ENCODE data around the gene SCNN1A. TPM values are rescaled to one million over a fixed set of nuclear protein-coding genes. Genes with fewer than 3 reads are reported as not detected.

SCNN1A gene
- total RNA-seq, 2 experiments from 2014 or later = 0.35 to 1.0 TPM

DNA sequence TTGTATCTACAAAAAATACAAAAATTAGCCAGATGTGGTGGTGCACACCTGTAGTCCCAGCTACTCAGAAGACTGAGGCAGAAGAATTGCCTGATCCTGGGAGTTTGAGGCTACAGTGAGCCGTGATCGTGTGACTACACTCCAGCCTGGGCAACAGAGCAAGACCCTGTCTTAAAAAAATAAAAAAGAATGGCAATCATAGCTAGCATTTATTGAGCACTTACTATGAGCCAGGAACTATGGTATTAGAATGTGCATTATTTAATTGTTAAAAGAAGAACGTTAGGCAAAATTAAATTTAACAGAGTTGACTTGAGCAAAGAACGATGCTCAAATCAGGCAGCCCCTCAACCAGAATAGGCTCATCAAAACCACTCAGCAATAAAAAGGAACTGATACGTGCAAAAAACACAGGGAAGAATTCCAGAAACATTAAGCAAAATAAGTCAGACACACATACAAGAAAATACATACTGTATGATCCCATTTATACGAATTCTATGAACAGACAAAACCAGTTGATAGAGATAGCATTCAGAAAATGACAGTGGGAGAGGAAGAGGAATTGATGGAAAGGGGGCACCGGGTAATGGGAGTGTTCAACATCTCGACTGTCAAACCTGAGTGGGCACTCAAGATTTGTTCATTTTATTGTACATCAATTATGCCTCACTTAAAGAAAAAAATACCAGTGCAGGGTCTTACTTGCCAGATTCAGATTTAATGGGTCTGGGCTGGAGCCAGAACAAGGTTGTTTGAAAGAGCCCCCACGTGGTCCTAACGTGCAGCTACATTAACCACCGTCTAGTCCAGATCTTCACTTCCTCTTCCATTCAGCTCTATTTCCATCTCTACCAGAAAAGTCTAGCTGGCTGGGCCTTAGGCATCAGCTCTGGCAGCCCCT lies 8.0 kb downstream of the SCNN1A start:
- Histone ChIP-seq H2AFZ (ENCODE audit: low read length) (peak overlapping the region; percentile 74), H3K4me2 (ENCODE audit: low read length) (peak overlapping the region; percentile 25), H3K9me3 (ENCODE audit: low read length) (no peaks in the 10 kb centered on the region), H3K79me2 (ENCODE audit: insufficient read depth, low read depth, low read length) (no peaks in the 10 kb centered on the region), H3K27ac (ENCODE audit: low read depth, low read length, poor library complexity, severe bottlenecking) (peak overlapping the region; percentile 65), H3K9me2 (ENCODE audit: insufficient read depth, low read length) (no peaks in the 10 kb centered on the region), H4K20me1 (ENCODE audit: insufficient read depth, low read length) (no peaks in the 10 kb centered on the region), H3K36me3 (ENCODE audit: insufficient read depth, low read length) (no peaks in the 10 kb centered on the region), H3K4me3 (ENCODE audit: low read depth, low read length, poor library complexity, severe bottlenecking) (no peak overlapping the region), H3K4me1 (ENCODE audit: insufficient read depth, low read length, poor library complexity, severe bottlenecking) (peaks cover 33% of the 10 kb centered on the region)
- no TSS peak for BruUV-seq (replicated peaks)
- ChIA-PET CTCF (ENCODE audit: unreplicated experiment) (interaction anchor here (0.6 to 2.1 kb wide), 9 partner anchors 12 to 98 kb away, joined by 3 to 9 read pairs (median 3); partner anchors contain the start of gene TNFRSF1A), POLR2A (interaction anchor here (0.6 to 1.7 kb wide), 14 partner anchors 9 to 1699 kb away, joined by 3 to 8 read pairs (median 3); partner anchors contain the start of gene TNFRSF1A)
- intact Hi-C loops (cut with micrococcal nuclease; ENCODE audit: unreplicated experiment) = loop anchor here (1.0 kb wide), 2 partner anchors 32 to 44 kb away; no protein-coding TSS in a partner anchor
- DNase-seq (ENCODE audit: low spot score) = peak; percentile 87
- TF ChIP-seq, protein P1, sequence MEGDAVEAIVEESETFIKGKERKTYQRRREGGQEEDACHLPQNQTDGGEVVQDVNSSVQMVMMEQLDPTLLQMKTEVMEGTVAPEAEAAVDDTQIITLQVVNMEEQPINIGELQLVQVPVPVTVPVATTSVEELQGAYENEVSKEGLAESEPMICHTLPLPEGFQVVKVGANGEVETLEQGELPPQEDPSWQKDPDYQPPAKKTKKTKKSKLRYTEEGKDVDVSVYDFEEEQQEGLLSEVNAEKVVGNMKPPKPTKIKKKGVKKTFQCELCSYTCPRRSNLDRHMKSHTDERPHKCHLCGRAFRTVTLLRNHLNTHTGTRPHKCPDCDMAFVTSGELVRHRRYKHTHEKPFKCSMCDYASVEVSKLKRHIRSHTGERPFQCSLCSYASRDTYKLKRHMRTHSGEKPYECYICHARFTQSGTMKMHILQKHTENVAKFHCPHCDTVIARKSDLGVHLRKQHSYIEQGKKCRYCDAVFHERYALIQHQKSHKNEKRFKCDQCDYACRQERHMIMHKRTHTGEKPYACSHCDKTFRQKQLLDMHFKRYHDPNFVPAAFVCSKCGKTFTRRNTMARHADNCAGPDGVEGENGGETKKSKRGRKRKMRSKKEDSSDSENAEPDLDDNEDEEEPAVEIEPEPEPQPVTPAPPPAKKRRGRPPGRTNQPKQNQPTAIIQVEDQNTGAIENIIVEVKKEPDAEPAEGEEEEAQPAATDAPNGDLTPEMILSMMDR (conservative IDR thresholded peaks at IDR 0.05; ENCODE audit: low read length) = peak; percentile 82
- no peak for TF ChIP-seq EZH2phosphoT487 (IDR thresholded peaks at IDR 0.05; ENCODE audit: borderline replicate concordance, low read depth, low read length)

DNA sequence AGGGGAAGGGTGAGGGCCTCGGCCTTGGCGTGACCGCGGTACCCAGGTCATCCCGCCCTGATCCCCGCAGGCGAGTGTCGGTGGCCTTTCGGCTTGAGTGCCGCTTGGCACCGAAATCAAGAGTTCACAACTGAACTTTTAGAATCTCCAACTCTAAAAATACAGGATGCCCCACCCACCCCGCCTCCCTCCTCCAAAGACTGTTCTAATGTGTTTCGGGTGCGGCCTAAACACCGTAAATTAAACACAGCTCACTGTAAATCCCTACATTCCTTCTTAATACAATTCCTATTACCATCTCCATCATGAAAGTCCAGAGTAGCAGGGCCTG lies 11.4 kb downstream of the SCNN1A start:
- intact Hi-C loops (cut with micrococcal nuclease; ENCODE audit: unreplicated experiment) = loop anchor here (5.0 kb wide), 1 partner anchor 1537 kb away; no protein-coding TSS in a partner anchor
- Histone ChIP-seq H3K36me3 (ENCODE audit: insufficient read depth, low read length) (no peaks in the 10 kb centered on the region), H3K9me2 (ENCODE audit: insufficient read depth, low read length) (no peaks in the 10 kb centered on the region), H3K79me2 (ENCODE audit: insufficient read depth, low read depth, low read length) (no peaks in the 10 kb centered on the region), H2AFZ (ENCODE audit: low read length) (no peak overlapping the region; the same call in 1 of the 2 replicates), H3K4me1 (ENCODE audit: insufficient read depth, low read length, poor library complexity, severe bottlenecking) (peaks cover 65% of the 10 kb centered on the region), H3K4me2 (ENCODE audit: low read length) (no peak overlapping the region), H4K20me1 (ENCODE audit: insufficient read depth, low read length) (no peaks in the 10 kb centered on the region), H3K4me3 (ENCODE audit: low read depth, low read length, poor library complexity, severe bottlenecking) (no peak overlapping the region), H3K27ac (ENCODE audit: low read depth, low read length, poor library complexity, severe bottlenecking) (no peak overlapping the region), H3K9me3 (ENCODE audit: low read length) (no peaks in the 10 kb centered on the region)
- no peak for DNase-seq (ENCODE audit: low spot score)
- no peak for TF ChIP-seq EZH2phosphoT487 (IDR thresholded peaks at IDR 0.05; ENCODE audit: borderline replicate concordance, low read depth, low read length)
- TF ChIP-seq, protein P1 (conservative IDR thresholded peaks at IDR 0.05; ENCODE audit: low read length) = no peak
- POLR2A ChIA-PET = interaction anchor here (0.7 to 8.3 kb wide), 8 partner anchors 9 to 1712 kb away, joined by 3 to 55 read pairs (median 4); partner anchors contain the start of gene TNFRSF1A
- CTCF ChIA-PET (ENCODE audit: unreplicated experiment) = interaction anchor here (1.7 kb wide), 1 partner anchor 20 kb away, joined by 5 read pairs; no protein-coding TSS in a partner anchor
- no TSS peak for BruUV-seq (replicated peaks)
